WTC11 (cell line): Measurements from ENCODE around the gene MSI2. TPM values are rescaled to one million over a fixed set of nuclear protein-coding genes. Genes with fewer than 3 reads are reported as not detected.

Source experiments
- ATAC-seq: fragments of 200-7000 bp; cut with Tn5 transposase; 2 replicates; pipeline ENCODE4 v1.10.0; 2021; ENCODE audit warnings: mild to moderate bottlenecking, moderate library complexity
- CTCF ChIA-PET: fragments of 300-600 bp; sonication (Branson Sonifier 250); formaldehyde crosslinking; loops from one replicate; lab custom pipeline; 2021; ENCODE audit warnings: antibody characterized with exemption; lab: Charles Lee
- POLR2A ChIA-PET: fragments of 350-600 bp; sonication (Branson Sonifier 250); formaldehyde crosslinking; loops from one replicate; lab custom pipeline; 2021; ENCODE audit warnings: antibody characterized with exemption; lab: Charles Lee
- DNase-seq: peaks from one replicate; pipeline ENCODE4 v3.0.0; 2021; ENCODE audit warnings: low spot score
- H3K27ac Mint-ChIP-seq: 2 replicates; pipeline ENCODE4 v1.8.0; 2021; ENCODE audit warnings: mixed read lengths
- H3K27me3 Mint-ChIP-seq: 2 replicates; pipeline ENCODE4 v1.8.0; 2021; ENCODE audit warnings: low read depth, mild to moderate bottlenecking, moderate library complexity, mixed read lengths
- H3K36me3 Mint-ChIP-seq: 2 replicates; pipeline ENCODE4 v1.8.0; 2021; ENCODE audit warnings: mixed read lengths
- H3K4me1 Mint-ChIP-seq: 2 replicates; pipeline ENCODE4 v1.8.0; 2022; ENCODE audit warnings: mixed read lengths
- H3K4me3 Mint-ChIP-seq: 2 replicates; pipeline ENCODE4 v1.8.0; 2021; ENCODE audit warnings: mild to moderate bottlenecking, moderate library complexity, mixed read lengths
- H3K9me3 Mint-ChIP-seq: 2 replicates; pipeline ENCODE4 v1.8.0; 2021; ENCODE audit warnings: mixed read lengths
- ATF2 ChIP-seq: sonication (generic); formaldehyde crosslinking; IDR thresholded peaks from 2 replicates; pipeline ENCODE4 v1.8.1; 2022; ENCODE audit warnings: low read depth, missing genetic modification reagents, borderline replicate concordance
- ATF3 ChIP-seq: sonication (generic); formaldehyde crosslinking; conservative IDR thresholded peaks from 2 replicates; pipeline ENCODE4 v1.8.1; 2022; ENCODE audit warnings: mild to moderate bottlenecking, missing genetic modification reagents
- CBFB ChIP-seq: sonication (generic); formaldehyde crosslinking; IDR thresholded peaks from 2 replicates; pipeline ENCODE4 v1.8.1; 2022; ENCODE audit warnings: mild to moderate bottlenecking, low read depth, missing genetic modification reagents
- E2F1 ChIP-seq: sonication (generic); formaldehyde crosslinking; IDR thresholded peaks from 2 replicates; pipeline ENCODE4 v1.8.0; 2022; ENCODE audit warnings: mild to moderate bottlenecking, missing genetic modification reagents
- HMGA2 ChIP-seq: fragments of 250-450 bp; sonication (Bioruptor Pico); IDR thresholded peaks from 2 replicates; pipeline ENCODE4 v1.4.0; 2021; ENCODE audit warnings: mild to moderate bottlenecking, moderate library complexity
- HMGXB4 ChIP-seq: sonication (generic); formaldehyde crosslinking; IDR thresholded peaks from 2 replicates; pipeline ENCODE4 v1.8.1; 2023; ENCODE audit warnings: mild to moderate bottlenecking, moderate library complexity, missing genetic modification reagents
- MLX ChIP-seq: sonication (generic); formaldehyde crosslinking; IDR thresholded peaks from 2 replicates; pipeline ENCODE4 v1.8.1; 2023; ENCODE audit warnings: mild to moderate bottlenecking, missing genetic modification reagents, moderate library complexity
- NFE2L1 ChIP-seq: sonication (generic); formaldehyde crosslinking; IDR thresholded peaks from 2 replicates; pipeline ENCODE4 v1.8.1; 2023; ENCODE audit warnings: missing genetic modification reagents
- NR1H2 ChIP-seq: sonication (generic); formaldehyde crosslinking; IDR thresholded peaks from 2 replicates; pipeline ENCODE4 v1.9.0; 2021; ENCODE audit warnings: mild to moderate bottlenecking, moderate library complexity, missing genetic modification reagents
- SMAD4 ChIP-seq: sonication (generic); formaldehyde crosslinking; IDR thresholded peaks from 2 replicates; pipeline ENCODE4 v1.8.0; 2022; ENCODE audit warnings: mild to moderate bottlenecking, missing genetic modification reagents
- ZBTB43 ChIP-seq: sonication (generic); formaldehyde crosslinking; IDR thresholded peaks from 2 replicates; pipeline ENCODE4 v1.8.1; 2023; ENCODE audit warnings: mild to moderate bottlenecking, missing genetic modification reagents
- ZNF219 ChIP-seq: sonication (generic); formaldehyde crosslinking; IDR thresholded peaks from 2 replicates; pipeline ENCODE4 v1.8.0; 2023; ENCODE audit warnings: missing genetic modification reagents, mild to moderate bottlenecking, borderline replicate concordance
- ZNF425 ChIP-seq: fragments of 250-450 bp; sonication (Bioruptor Pico); conservative IDR thresholded peaks from 2 replicates; pipeline ENCODE4 v1.9.0; 2021; ENCODE audit warnings: mild to moderate bottlenecking
- ZNF532 ChIP-seq: fragments of 250-450 bp; sonication (Bioruptor Pico); IDR thresholded peaks from 2 replicates; pipeline ENCODE4 v1.9.0; 2021; ENCODE audit warnings: mild to moderate bottlenecking, borderline replicate concordance
- total RNA-seq: library from RNA; stranded (reverse); gene quantifications from 3 replicates; pipeline ENCODE4 v1.2.3, GENCODE V29; 2021

Gene MSI2
- total RNA-seq, 1 experiment from 2014 or later: 82.1 TPM

- Mint-ChIP-seq H3K36me3 (no peaks in the 10 kb centered on the region), H3K4me1 (peaks cover 25% of the 10 kb centered on the region), H3K27me3 (no peaks in the 10 kb centered on the region), H3K4me3 (no peak overlapping the region), H3K27ac (no peak overlapping the region)
- ChIA-PET CTCF (interaction anchor here (1.1 to 1.7 kb wide), 3 partner anchors 31 to 89 kb away, joined by 3 to 11 read pairs (median 6); no protein-coding TSS in a partner anchor), POLR2A (no interaction called here)
- ATAC-seq (no peak), DNase-seq (no peak)
- no peak for TF ChIP-seq ZBTB43 (CRISPR knock-in tag)
- TF ChIP-seq HMGA2: no peak
- TF ChIP-seq CBFB (CRISPR knock-in tag): no peak
- TF ChIP-seq E2F1 (CRISPR knock-in tag): no peak
- no peak for TF ChIP-seq ZNF425 (CRISPR knock-in tag)
- no peak for TF ChIP-seq MLX (CRISPR knock-in tag)
- no peak for TF ChIP-seq ATF2
- TF ChIP-seq ZNF532 (CRISPR knock-in tag): no peak
- no peak for TF ChIP-seq ATF3 (CRISPR knock-in tag)
- no peak for TF ChIP-seq SMAD4 (CRISPR knock-in tag)
- TF ChIP-seq ZNF219 (CRISPR knock-in tag): no peak
- TF ChIP-seq NR1H2 (CRISPR knock-in tag): no peak
- no peak for TF ChIP-seq NFE2L1 (CRISPR knock-in tag)
- no peak for TF ChIP-seq HMGXB4 (CRISPR knock-in tag)
- TF ChIP-seq, all 79 proteins: peak for 0
- H3K9me3 Mint-ChIP-seq: no peaks in the 10 kb centered on the region
Observed at GRCh38 chr17:57582881-57583756, 326.8 kb downstream of the MSI2 start.
